Right cardiac atrium (tissue), 5 donors: ENCODE results near the gene APBB1. TPM values are rescaled to one million over a fixed set of nuclear protein-coding genes. Genes with fewer than 3 reads are reported as not detected.
A peak's percentile ranks its signal among the peaks of the same experiment; 100 is the strongest.

Experiments
- ATAC-seq, 2 donors: fragments of 200-7000 bp; cut with Tn5 transposase; one replicate each; pipeline versions ENCODE4 v1.8.0 to v1.9.1; 2020; ENCODE audit warnings: moderate library complexity in 2 of 2, mild to moderate bottlenecking in 1 of 2
- DNase-seq, 3 donors: peaks; one replicate each; pipeline ENCODE4 v3.0.0-alpha.2; 2020
- H3K27ac ChIP-seq: one replicate; pipeline ENCODE4 v1.5.1; 2013; ENCODE audit warnings: mild to moderate bottlenecking, low read length, control low read depth, moderate library complexity
- H3K27me3 ChIP-seq: one replicate; pipeline ENCODE4 v1.6.1; 2013; ENCODE audit not compliant: control insufficient read depth, insufficient read depth
- H3K4me1 ChIP-seq: one replicate; pipeline ENCODE4 v1.6.1; 2013; ENCODE audit warnings: low read length; ENCODE audit not compliant: control insufficient read depth, insufficient read depth
- H3K4me3 ChIP-seq: one replicate; pipeline ENCODE4 v1.5.1; 2013; ENCODE audit warnings: low read length, control low read depth
- H3K9me3 ChIP-seq: one replicate; pipeline ENCODE4 v1.6.1; 2013; ENCODE audit warnings: low read length; ENCODE audit not compliant: control insufficient read depth
- WGBS: extraction: QIAGEN DNeasy Blood & Tissue Kit; methylation state at CpG from one replicate; pipeline ENCODE4 v1.1.7; 2013; 5-methylcytosine and 5-hydroxymethylcytosine counted together
- intact Hi-C, 4 donors: fragments of 100-400 bp; cut with DNase I; formaldehyde crosslinking; loops; one replicate each; pipeline versions ENCODE4 v1.11.0 to v1.14.0; 2022 to 2023
- polyA plus RNA-seq: library from polyadenylated mRNA; stranded (reverse); fragments of 200-250 nt; gene quantifications from one replicate; pipeline ENCODE4 v1.2.3, GENCODE V29; 2013
- total RNA-seq, 4 donors: library from RNA; stranded (reverse); fragmentation: NEBNext Ultra II Directional; extraction: Animal tissue kit (Norgen Biotek cat#: 25700); gene quantifications; one replicate each; pipeline ENCODE4 v1.2.1, GENCODE V29; 2021
- donor health status: healthy with polysubstance abuse.
- donor health status: DM: no; HTN: yes; CAD: no.
- donor health status: DM: no; HTN: no; CAD: no.
- donor health status: DM: no; HTN: yes; CAD: no; lungs with severe emphysema.
- donor health status: DM: yes; HTN: yes; CAD: no.

The APBB1 gene
- total and polyA plus RNA-seq, 5 donors: 70.6 to 83.9 (median 82.1) TPM

DNA sequence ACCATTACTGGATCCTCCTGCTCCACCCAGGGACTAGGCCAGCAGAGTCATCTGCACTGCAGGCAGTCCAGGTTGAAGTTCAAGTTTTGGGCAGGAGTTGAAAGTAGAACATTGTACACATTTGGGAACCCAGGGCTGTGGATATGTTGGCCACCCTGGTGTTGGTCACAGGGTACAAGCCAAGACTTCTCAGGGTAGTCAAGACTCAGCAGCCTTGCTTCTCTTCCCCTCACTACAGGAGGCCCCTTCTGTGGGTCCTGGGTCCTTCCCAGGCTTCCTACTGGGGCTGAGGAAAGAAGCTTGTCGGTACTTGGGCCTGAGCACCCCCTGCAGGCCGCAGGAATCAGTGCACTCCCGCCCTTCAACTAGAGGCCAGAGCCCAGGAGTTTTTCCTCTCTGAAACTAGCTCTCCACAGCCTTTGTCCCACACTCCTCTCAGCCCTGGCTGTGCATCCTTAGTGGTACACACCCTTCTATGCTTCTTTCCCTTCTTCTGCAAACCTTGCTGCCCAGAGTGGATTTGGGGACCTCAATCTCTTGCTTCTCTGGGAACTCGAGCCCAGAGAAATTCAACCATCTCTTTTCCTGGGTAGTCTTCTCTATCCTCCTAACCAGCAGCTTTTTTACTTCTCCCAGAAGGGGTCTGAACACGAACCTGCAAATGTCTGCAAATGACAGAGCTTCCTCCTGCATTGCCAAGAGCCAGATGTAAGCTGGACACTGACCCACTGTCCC lies 24.5 kb upstream of the APBB1 start:
- DNase-seq (peak; percentile 57 to 78 (median 77)), ATAC-seq (peak; percentile 68 to 84)
- no peak overlapping the region for H3K4me3 ChIP-seq
- no peaks in the 10 kb centered on the region for H3K9me3 ChIP-seq
- intact Hi-C loops: loop anchor here in 3 of 4 donors (2.0 to 10.0 kb wide), 3 partner anchors 23 to 61 kb away; no protein-coding TSS in a partner anchor
- H3K27ac ChIP-seq: no peak overlapping the region
- 29% methylated on average over 5 of the region's 5 CpGs for WGBS
- no peaks in the 10 kb centered on the region for H3K27me3 ChIP-seq
- no peaks in the 10 kb centered on the region for H3K4me1 ChIP-seq

DNA sequence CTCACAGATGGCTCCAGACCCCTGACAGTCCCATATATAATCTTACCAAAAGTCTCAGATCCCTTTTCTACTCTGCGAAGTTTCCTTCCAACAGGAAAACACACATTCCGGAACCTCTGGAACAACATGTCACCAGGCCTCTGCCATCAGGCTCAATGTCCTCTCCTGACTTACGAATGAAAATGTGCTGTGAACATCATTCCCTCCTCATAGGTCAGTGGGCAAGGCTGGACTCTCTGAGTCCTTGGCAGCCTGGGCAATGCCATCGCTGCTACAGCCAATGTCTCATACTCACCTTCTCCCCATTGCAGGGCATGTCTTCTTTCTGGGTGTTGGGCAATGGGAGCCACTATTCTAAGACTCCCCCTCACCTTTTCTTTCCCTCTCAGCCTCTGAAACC lies 23.5 kb upstream of the APBB1 start:
- no peak overlapping the region for H3K4me3 ChIP-seq
- DNase-seq: no peak
- 86% methylated on average over 4 of the region's 4 CpGs for WGBS
- intact Hi-C loops: loop anchor here in 3 of 4 donors (2.0 to 10.0 kb wide), 3 partner anchors 22 to 62 kb away; no protein-coding TSS in a partner anchor
- no peak for ATAC-seq
- no peaks in the 10 kb centered on the region for H3K4me1 ChIP-seq
- no peak overlapping the region for H3K27ac ChIP-seq
- H3K27me3 ChIP-seq: no peaks in the 10 kb centered on the region
- H3K9me3 ChIP-seq: no peaks in the 10 kb centered on the region

DNA sequence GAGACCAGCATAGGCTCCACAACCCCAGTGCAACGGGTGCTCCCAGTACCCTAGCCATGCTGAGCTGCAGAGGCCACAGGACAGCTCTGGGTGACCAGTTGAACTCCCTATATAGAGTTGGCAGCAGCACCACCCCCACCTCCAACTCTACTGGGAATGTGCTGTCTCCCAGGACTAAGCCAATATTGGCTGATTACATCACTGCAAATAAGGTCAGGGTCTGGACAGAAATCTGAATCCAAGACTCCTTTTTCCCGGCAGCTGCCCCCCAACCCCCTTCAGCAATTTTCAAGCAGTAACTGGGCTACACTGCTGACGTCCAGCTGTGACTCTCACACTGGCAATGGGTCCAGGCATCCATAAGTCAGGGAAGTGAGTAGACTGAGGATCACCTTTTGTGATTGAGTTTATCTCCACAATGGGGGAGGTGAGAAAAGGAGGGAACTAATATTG lies 22.0 kb upstream of the APBB1 start, which contains the start of gene HPX:
HPX (minus strand) TSS at position 82 of the 453 bp plus-strand sequence; CDS start at position 58, 24 bp downstream.
- Histone ChIP-seq H3K9me3 (no peaks in the 10 kb centered on the region), H3K27me3 (no peaks in the 10 kb centered on the region), H3K4me3 (no peak within 1 kb of the TSS), H3K27ac (no peak within 1 kb of the TSS), H3K4me1 (no peaks in the 10 kb centered on the region)
- DNase-seq: no peak
- 65% methylated on average over 3 of the region's 3 CpGs for WGBS
- intact Hi-C loops: loop anchor here in 3 of 4 donors (5.0 to 10.0 kb wide), 2 partner anchors 59 to 64 kb away; no protein-coding TSS in a partner anchor
- ATAC-seq: no peak

DNA sequence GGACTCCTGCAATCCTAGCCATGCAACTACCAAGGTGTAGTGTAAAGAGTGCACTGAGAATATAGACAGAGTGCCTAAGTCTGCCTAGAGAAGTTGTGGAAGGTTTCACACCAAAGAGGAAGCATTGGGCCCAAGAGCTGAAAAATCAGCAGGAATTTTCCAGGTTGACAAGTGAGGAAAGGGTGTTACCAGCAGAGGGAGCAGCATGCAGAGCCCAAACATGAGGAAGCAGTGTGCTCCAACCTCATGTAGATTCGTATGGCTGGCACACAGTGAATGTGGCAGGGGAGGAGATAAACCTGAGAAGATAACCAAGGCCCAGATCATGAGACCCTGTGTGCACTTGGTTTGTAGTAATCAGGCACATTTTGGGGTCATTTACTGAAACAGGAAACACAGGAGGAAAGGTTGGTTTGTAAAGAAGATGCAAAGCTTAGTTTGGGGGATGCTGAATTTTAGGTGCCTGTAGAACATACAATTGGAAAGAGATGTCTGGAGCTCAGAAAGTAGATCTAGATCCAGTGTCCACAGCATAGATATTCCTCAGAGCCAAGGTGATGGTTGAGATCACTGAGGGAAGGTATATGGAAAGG lies 20.2 kb upstream of the APBB1 start:
- peak; percentile 39 to 59 for ATAC-seq
- intact Hi-C loops: loop anchor here in 2 of 4 donors (5.0 kb wide), 2 partner anchors 57 to 68 kb away; no protein-coding TSS in a partner anchor

DNA sequence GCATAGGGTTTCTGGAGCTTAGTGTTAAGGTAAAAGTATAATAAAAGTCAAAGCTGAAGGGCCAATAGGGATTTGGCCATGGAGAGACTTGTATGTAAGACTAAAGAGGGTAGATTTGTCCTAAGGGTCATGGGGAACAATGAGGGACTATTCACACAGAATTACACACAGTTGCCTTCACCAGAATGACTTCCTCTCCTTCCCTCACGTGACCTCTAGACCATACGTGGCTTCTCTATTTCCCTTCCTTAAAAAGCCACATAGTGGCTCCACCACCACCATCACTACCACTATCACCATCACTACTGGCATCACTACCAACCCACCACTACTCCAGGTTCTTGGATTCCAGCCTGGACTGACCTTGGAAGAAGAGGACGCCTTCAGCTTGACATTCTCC lies 19.1 kb upstream of the APBB1 start:
- Histone ChIP-seq H3K27me3 (no peaks in the 10 kb centered on the region), H3K27ac (no peak overlapping the region), H3K9me3 (no peaks in the 10 kb centered on the region), H3K4me3 (no peak overlapping the region), H3K4me1 (no peaks in the 10 kb centered on the region)
- DNase-seq (no peak), ATAC-seq (no peak)
- 61% methylated on average over 3 of the region's 3 CpGs for WGBS
- intact Hi-C loops: loop anchor here in 2 of 4 donors (5.0 kb wide), 2 partner anchors 56 to 69 kb away; no protein-coding TSS in a partner anchor

More for the DNA sequence above, 20.2 kb upstream of the APBB1 start:
- Histone ChIP-seq H3K4me3 (no peak overlapping the region), H3K4me1 (no peaks in the 10 kb centered on the region), H3K27ac (no peak overlapping the region), H3K27me3 (no peaks in the 10 kb centered on the region), H3K9me3 (no peaks in the 10 kb centered on the region)
- DNase-seq: peak in 2 of 3 donors; percentile 36 to 71
- 0% methylated on average over 1 of the region's 1 CpG for WGBS

DNA sequence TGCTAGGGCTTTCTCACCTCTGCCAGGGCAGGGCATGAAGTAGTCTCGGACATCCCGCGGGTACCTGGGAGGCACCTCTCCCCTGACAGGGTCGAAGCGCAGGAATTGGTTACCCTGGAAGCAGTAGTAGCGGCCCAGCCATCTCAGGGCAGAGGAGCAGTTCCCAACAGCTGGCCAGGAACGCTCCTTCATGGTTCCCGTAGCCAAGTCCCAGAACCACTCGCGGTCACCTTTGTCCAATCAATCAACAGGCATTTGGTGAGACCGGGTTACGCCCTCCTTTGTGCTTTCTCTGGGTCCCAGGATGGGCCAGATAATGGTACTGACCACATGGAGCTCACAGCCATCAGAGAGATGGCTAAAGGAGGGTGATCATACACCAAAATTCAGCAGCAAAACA lies 18.5 kb upstream of the APBB1 start:
- intact Hi-C loops: loop anchor here in 2 of 4 donors (5.0 kb wide), 2 partner anchors 55 to 70 kb away; no protein-coding TSS in a partner anchor
- WGBS: 90% methylated on average over 12 of the region's 12 CpGs

DNA sequence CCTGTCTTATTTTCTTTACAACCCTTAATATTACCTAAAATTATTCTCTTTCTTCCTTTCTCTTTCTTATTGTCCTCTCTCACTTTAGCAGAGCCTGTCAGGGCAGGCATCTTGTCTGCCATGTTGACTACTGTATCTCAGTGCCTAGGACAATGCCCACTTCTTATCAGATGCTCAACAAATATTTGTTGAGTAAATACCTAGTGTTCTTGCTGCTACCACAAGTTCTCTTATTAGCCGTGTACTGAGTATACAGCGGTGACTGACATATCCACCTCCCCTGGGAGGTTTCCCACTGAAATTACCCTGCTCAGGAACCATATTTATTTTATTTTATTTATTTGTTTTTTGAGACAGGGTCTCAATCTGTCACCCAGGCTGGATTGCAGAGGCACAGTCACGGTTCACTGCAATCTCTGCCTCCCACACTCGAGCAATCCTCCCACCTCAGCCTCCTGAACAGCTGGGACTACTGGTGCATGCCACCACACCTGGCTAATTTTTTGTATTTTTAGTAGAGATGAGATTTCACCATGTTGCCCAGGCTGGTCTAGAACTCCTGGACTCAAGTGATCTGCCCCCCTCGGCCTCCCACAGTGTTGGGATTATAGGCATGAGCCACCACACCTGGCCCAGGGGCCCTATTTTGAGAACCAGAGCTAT lies 15.2 kb upstream of the APBB1 start:
- H3K4me3 ChIP-seq: no peak overlapping the region
- intact Hi-C loops: no loop called here
- no peak overlapping the region for H3K27ac ChIP-seq
- WGBS: 74% methylated on average over 5 of the region's 5 CpGs
- DNase-seq (no peak), ATAC-seq (no peak)
- no peaks in the 10 kb centered on the region for H3K4me1 ChIP-seq
- H3K27me3 ChIP-seq: no peaks in the 10 kb centered on the region
- H3K9me3 ChIP-seq: no peaks in the 10 kb centered on the region

More for the DNA sequence above, 18.5 kb upstream of the APBB1 start:
- H3K4me3 ChIP-seq: no peak overlapping the region
- H3K9me3 ChIP-seq: no peaks in the 10 kb centered on the region
- no peak overlapping the region for H3K27ac ChIP-seq
- no peak for DNase-seq
- no peaks in the 10 kb centered on the region for H3K4me1 ChIP-seq
- no peaks in the 10 kb centered on the region for H3K27me3 ChIP-seq
- ATAC-seq: no peak

DNA sequence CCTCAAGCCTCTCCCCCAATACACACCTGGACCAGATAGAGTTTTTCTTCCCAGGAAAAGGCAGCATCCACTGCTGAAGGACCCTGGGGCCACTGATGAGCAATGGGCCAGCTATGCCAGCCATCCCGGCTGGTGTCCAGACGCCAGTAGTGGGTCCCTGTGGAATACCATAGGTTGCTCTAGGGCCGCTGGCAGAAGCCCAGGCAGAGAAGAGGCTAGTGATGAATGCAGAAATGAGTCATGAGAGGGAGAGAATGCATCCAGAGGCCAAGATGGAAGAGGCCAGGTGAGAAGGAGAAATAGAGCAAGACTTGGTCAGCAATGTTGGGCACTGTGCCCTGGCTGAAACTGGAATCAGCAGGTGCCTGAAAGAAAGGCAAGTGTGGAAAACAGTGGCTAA lies 13.0 kb upstream of the APBB1 start:
- H3K4me1 ChIP-seq: no peaks in the 10 kb centered on the region
- no peaks in the 10 kb centered on the region for H3K27me3 ChIP-seq
- DNase-seq (no peak), ATAC-seq (no peak)
- no peak overlapping the region for H3K4me3 ChIP-seq
- intact Hi-C loops: no loop called here
- H3K27ac ChIP-seq: no peak overlapping the region
- H3K9me3 ChIP-seq: no peaks in the 10 kb centered on the region
- WGBS: 86% methylated on average over 3 of the region's 3 CpGs

DNA sequence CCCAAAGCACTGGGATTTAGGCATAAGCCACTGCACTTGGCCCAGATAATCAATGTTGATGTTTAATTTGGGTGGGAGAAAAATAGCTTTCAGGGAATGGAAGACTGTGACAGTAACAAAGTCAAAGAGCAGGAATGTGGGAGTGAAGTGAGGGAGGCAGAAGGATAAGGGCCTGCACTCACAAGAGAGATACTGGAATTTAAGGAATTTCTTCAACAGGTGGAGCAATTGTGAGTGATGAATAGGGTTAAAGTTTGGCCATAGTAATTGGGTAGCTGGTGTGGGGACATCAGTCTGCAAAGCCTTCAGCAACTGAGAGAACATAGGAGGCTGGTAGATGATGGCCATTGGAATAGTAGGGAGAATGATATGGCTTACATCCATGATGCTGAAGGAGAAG lies 8.6 kb upstream of the APBB1 start:
- Histone ChIP-seq H3K9me3 (no peaks in the 10 kb centered on the region), H3K4me1 (no peaks in the 10 kb centered on the region), H3K27me3 (no peaks in the 10 kb centered on the region), H3K27ac (no peak overlapping the region), H3K4me3 (no peak overlapping the region)
- intact Hi-C loops: no loop called here
- ATAC-seq (no peak), DNase-seq (no peak)

DNA sequence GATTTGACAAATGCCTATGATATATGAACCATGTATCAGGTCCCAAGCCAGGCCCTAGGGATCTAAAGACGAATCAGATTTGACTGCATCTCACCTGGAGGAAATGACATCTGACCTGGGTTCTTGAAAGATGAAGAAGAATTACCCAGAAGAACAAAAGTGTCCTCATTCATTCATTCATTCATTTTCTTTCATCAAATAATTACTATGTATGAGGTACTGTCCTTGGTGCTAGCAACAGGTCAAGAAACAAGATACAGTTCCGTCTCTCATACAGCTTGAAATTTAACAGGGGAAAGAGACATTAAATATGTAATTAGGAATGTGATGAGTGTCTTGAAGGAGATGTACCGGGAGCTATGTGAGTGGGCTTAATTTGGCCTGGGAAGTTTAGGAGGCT lies 1.8 kb upstream of the APBB1 start:
- 95% methylated on average over 3 of the region's 3 CpGs for WGBS
- H3K4me3 ChIP-seq: no peak overlapping the region
- intact Hi-C loops: loop anchor here in 1 of 4 donors (2.0 kb wide), 1 partner anchor 22 kb away; no protein-coding TSS in a partner anchor

More for the DNA sequence above, 1.8 kb upstream of the APBB1 start:
- ATAC-seq: no peak
- peaks cover 6% of the 10 kb centered on the region for H3K4me1 ChIP-seq
- no peak for DNase-seq
- no peaks in the 10 kb centered on the region for H3K9me3 ChIP-seq
- H3K27me3 ChIP-seq: no peaks in the 10 kb centered on the region
- no peak overlapping the region for H3K27ac ChIP-seq
